Fibroblast of pulmonary artery (primary cell): ENCODE data around the gene GPC3.

ENCODE experiments used
- DNase-seq: peaks from one replicate; pipeline ENCODE4 v3.0.0-alpha.2; 2010; ENCODE audit warnings: low read depth
- H3K4me3 ChIP-seq: replicated peaks from 2 replicates; pipeline ENCODE4 v1.5.1; 2011; ENCODE audit warnings: low read depth, mild to moderate bottlenecking, control low read depth, low read length, moderate library complexity
- CTCF ChIP-seq: IDR thresholded peaks from 2 replicates; pipeline ENCODE4 v1.5.1; 2011; ENCODE audit warnings: mild to moderate bottlenecking, control low read depth, low read length, inconsistent platforms; ENCODE audit errors: missing control alignments

GPC3 gene

DNA sequence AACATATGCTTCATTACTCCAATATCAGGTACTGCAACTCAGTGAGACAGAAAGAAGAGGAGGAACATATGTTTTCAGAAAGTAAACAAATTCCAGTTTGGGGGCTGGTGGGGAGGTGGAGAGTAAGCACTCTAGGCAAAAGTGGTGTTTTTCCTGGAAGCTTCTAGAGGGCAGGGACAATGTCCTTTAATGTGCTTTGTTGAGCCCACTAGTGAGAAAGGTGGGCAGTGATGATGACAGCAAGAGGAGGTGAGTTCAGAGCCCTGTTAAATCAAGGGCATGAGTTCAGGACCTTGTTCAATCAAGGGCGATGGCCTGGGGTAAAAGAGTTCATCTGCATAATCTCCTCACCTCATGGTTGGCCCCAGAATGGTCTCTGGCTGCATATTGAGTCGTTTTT lies 38.4 kb downstream of the GPC3 start:
- H3K4me3 ChIP-seq, result no peak overlapping the region
- DNase-seq, result no peak
- TF ChIP-seq CTCF, result no peak

DNA sequence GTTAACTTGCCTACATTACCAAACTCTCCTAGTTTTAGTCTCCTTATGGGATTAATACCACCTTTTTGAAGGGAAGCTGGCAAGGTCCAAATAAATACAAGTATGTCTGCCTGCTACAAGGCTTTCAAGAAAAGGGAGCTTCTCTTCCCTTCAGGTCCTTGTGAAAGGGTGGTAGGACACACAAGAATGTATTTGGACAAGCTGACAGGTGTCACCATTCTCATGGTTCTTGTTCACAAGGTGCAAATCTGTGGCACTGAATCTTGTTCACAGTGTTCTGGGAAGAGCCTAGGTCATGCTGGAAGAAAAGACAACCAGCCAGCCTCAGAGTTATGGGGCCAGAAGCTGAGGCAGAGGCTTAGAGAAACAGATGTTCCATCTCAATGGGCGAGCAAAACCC lies 41.9 kb downstream of the GPC3 start:
- TF ChIP-seq CTCF, result no peak
- no peak overlapping the region for H3K4me3 ChIP-seq
- DNase-seq, result no peak

- TF ChIP-seq CTCF, result no peak
- H3K4me3 ChIP-seq, result no peak overlapping the region
- no peak for DNase-seq
These were observed 45.6 kb downstream of the GPC3 start for GRCh38 chrX:133939655-133940302.

GRCh38 chrX:133938530-133938929 lies 46.9 kb downstream of the GPC3 start:
- no peak overlapping the region for H3K4me3 ChIP-seq
- TF ChIP-seq CTCF, result no peak
- no peak for DNase-seq

- no peak for DNase-seq
- H3K4me3 ChIP-seq, result no peak overlapping the region
- TF ChIP-seq CTCF, result no peak
These were observed 48.4 kb downstream of the GPC3 start for GRCh38 chrX:133937022-133937421.

DNA sequence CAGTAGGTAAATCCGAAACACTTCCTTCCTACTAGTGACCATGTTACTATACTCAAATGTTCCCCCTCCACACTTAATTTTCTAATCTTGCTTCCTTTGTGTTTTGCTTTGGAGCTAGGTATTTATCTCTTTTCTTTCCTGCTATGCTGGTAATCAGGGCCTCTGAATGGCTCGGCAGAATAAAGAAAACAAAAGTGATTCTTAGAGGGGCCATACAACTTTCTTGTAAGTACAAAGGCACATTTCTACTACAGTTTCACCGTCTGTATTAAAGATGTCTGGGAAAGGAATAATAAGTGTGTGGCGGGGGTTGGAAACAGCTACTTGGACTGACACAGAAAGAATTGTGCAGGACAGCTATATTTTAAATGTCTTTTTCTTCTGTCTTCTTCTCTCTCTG lies 50.3 kb downstream of the GPC3 start:
- TF ChIP-seq CTCF, result no peak
- H3K4me3 ChIP-seq, result no peak overlapping the region
- no peak for DNase-seq

- no peak for TF ChIP-seq CTCF
- DNase-seq, result no peak
- H3K4me3 ChIP-seq, result no peak overlapping the region
These were observed 52.1 kb downstream of the GPC3 start for GRCh38 chrX:133933316-133933715.
